GM12865 (cell line): ENCODE results near the gene ZNF672.
A peak's percentile ranks its signal among the peaks of the same experiment; 100 is the strongest.
"Not testable (repeated sequence)": the region's sequence is repeated elsewhere in the genome, so short reads cannot be mapped to it uniquely, and the experiment has no call there.

ENCODE experiments used
- DNase-seq: peaks from one replicate; pipeline ENCODE4 v3.0.0; 2010; ENCODE audit warnings: low read depth
- H3K4me3 ChIP-seq: 2 replicates; pipeline ENCODE4 v1.5.1; 2011; ENCODE audit warnings: mild to moderate bottlenecking, low read depth, low read length, control low read depth
- CTCF ChIP-seq: IDR thresholded peaks from 2 replicates; pipeline ENCODE4 v1.5.1; 2011; ENCODE audit warnings: low read length, control low read depth, low read depth, inconsistent platforms; ENCODE audit not compliant: insufficient read depth; ENCODE audit errors: missing control alignments

ZNF672 gene

GRCh38 chr1:248873993-248874533 is 36.0 kb downstream of the ZNF672 start:
- no peak for TF ChIP-seq CTCF
- H3K4me3 ChIP-seq: peak overlapping the region; percentile 94
- peak; percentile 89 for DNase-seq

- H3K4me3 ChIP-seq: no peak overlapping the region
- no peak for DNase-seq
- no peak for TF ChIP-seq CTCF
Observed at GRCh38 chr1:248881261-248881660, 43.2 kb downstream of the ZNF672 start.

GRCh38 chr1:248882427-248882826 is 44.4 kb downstream of the ZNF672 start:
- H3K4me3 ChIP-seq, DNase-seq: not testable (repeated sequence)

GRCh38 chr1:248884632-248885295 is 46.7 kb downstream of the ZNF672 start:
- H3K4me3 ChIP-seq: no peak overlapping the region
- no peak for DNase-seq
- no peak for TF ChIP-seq CTCF

- no peak for DNase-seq
- no peak overlapping the region for H3K4me3 ChIP-seq
- no peak for TF ChIP-seq CTCF
Observed at GRCh38 chr1:248885646-248886045, 47.6 kb downstream of the ZNF672 start.

- TF ChIP-seq CTCF: no peak
- no peak for DNase-seq
- no peak overlapping the region for H3K4me3 ChIP-seq
Observed at GRCh38 chr1:248886237-248886895, 48.3 kb downstream of the ZNF672 start.

- H3K4me3 ChIP-seq, DNase-seq: not testable (repeated sequence)
Observed at GRCh38 chr1:248889914-248890243, 51.9 kb downstream of the ZNF672 start.
